Stimulated activated CD4-positive, alpha-beta T cell treated with anti-CD3 and anti-CD28 coated beads, TNF-alpha, amount 100 ng/mL, for 4 hours (primary cell): Measurements from ENCODE around the gene SDSL.

Experiments
- DNase-seq, 3 experiments: peaks; one replicate each; pipeline ENCODE4 v3.0.0-alpha.2; 2020; ENCODE audit warnings: low read depth in 3 of 3

SDSL gene

GRCh38 chr12:113480336-113480971 lies 58.3 kb downstream of the SDSL start:
- no peak for DNase-seq

- DNase-seq, result no peak
These were observed 60.2 kb downstream of the SDSL start for GRCh38 chr12:113482334-113482733.

- DNase-seq, result no peak
These were observed 63.1 kb downstream of the SDSL start for GRCh38 chr12:113485330-113485729.

GRCh38 chr12:113486722-113487121 lies 64.5 kb downstream of the SDSL start:
- no peak for DNase-seq
